T-helper 2 cell (primary cell): ENCODE results near the gene ARCN1.

ENCODE experiments used
- DNase-seq, 5 experiments: peaks; one replicate each; pipeline versions ENCODE4 v3.0.0 to v3.0.0-alpha.2; 2012 to 2022

The ARCN1 gene

GRCh38 chr11:118621784-118622375 lies 49.7 kb downstream of the ARCN1 start:
- DNase-seq, result no peak

GRCh38 chr11:118622376-118623268 lies 50.4 kb downstream of the ARCN1 start:
- DNase-seq, result no peak

- DNase-seq, result no peak
Measured at GRCh38 chr11:118623269-118623655, 51.1 kb downstream of the ARCN1 start.

- DNase-seq, result no peak
Measured at GRCh38 chr11:118625036-118625690, 53.0 kb downstream of the ARCN1 start.

- DNase-seq, result no peak
Measured at GRCh38 chr11:118625976-118626375, 53.8 kb downstream of the ARCN1 start.

GRCh38 chr11:118627566-118627965 lies 55.4 kb downstream of the ARCN1 start:
- DNase-seq, result no peak

GRCh38 chr11:118628031-118628430 lies 55.8 kb downstream of the ARCN1 start:
- DNase-seq, result no peak

- no peak for DNase-seq
Measured at GRCh38 chr11:118628432-118628831, 56.2 kb downstream of the ARCN1 start.

- DNase-seq, result no peak
Measured at GRCh38 chr11:118628861-118629549, 56.8 kb downstream of the ARCN1 start.

GRCh38 chr11:118629761-118630661 lies 57.8 kb downstream of the ARCN1 start:
- DNase-seq, result no peak

GRCh38 chr11:118631142-118631909 lies 59.1 kb downstream of the ARCN1 start:
- DNase-seq, result no peak

- no peak for DNase-seq
Measured at GRCh38 chr11:118632577-118633318, 60.5 kb downstream of the ARCN1 start.

- no peak for DNase-seq
Measured at GRCh38 chr11:118633319-118633690, 61.1 kb downstream of the ARCN1 start.

- DNase-seq, result no peak
Measured at GRCh38 chr11:118633979-118634378, 61.8 kb downstream of the ARCN1 start.

GRCh38 chr11:118634431-118635236 lies 62.4 kb downstream of the ARCN1 start:
- no peak for DNase-seq

- DNase-seq, result no peak
Measured at GRCh38 chr11:118635237-118635591, 63.0 kb downstream of the ARCN1 start.

GRCh38 chr11:118635642-118636041 lies 63.4 kb downstream of the ARCN1 start:
- DNase-seq, result no peak

GRCh38 chr11:118636569-118637290 lies 64.5 kb downstream of the ARCN1 start:
- no peak for DNase-seq

GRCh38 chr11:118638726-118639125 lies 66.5 kb downstream of the ARCN1 start:
- no peak for DNase-seq
